HG02840 (cell line): ENCODE measurements around the gene B4GALT6.
A peak's percentile ranks its signal among the peaks of the same experiment; 100 is the strongest.

ENCODE experiments used
- ATAC-seq: cut with Tn5 transposase; IDR thresholded peaks from one replicate; pipeline ENCODE4 v1.9.1; 2021; ENCODE audit warnings: mild to moderate bottlenecking, moderate library complexity, moderate number of reproducible peaks; ENCODE audit not compliant: unreplicated experiment, low FRiP score

Gene B4GALT6

DNA sequence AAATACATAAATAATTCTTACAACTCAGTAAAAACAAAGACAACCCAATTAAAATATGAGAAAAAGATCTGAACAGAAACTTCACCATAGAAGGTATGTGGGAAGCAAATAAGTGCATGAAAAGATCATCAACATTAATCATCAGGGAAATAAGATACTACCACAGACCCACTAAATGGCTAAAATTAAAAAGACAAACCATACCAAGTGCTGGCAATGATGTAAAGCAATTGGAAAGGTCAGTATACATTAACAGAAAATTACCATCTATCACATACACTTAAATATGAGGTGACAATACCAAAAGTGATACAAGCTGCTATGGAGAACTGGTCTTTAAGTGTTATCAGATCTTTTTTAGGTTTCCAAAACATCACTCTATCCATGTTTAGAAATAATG, 48.0 kb downstream of the B4GALT6 start:
- ATAC-seq: no peak

- ATAC-seq: peak; percentile 97
Observed at GRCh38 chr18:31634331-31634713, 50.1 kb downstream of the B4GALT6 start.

DNA sequence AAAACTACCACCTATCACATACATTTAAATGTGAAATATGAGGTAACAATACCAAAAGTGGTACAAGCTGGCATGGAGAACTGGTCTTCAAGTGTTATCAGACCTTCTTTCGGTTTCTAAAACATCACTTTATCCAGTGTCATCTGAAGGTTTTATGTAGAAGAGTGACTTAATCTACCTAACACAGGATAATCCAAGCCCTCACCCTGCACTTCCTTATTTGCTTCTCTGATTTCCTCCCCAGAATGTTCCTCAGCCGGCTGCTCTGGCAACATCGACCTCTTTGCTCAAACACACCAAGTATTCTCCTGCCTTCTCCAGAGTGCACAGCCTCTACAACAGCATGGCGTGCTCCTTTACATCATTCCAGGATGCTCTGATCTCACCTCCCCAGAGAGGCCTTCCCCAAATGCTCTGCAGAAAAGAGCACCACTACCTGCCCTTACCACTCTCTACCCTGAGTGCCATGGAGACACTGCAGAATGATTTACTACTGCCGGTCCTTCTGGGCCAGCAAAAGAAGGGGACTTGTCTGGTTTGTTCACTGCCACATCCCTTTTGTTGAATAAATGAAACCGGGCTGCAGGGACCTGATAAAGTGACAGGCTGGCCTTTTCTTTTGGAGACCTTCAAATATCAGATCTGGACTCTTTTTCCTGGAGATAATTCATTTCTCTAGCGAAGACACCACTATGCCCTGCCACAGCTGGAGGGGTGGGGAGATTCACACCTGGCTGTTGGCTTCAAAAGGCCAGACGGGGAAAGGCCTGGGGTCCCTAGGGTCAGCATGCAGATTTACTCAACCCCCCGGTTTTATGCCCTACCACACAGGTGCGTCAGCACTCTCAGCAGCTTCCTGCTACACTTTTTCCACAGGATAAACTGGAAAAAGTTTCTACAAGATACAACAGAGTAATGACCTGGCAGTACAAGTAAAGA, 50.7 kb downstream of the B4GALT6 start:
- peak; percentile 16 for ATAC-seq

- no peak for ATAC-seq
Observed at GRCh38 chr18:31632356-31632755, 52.0 kb downstream of the B4GALT6 start.

GRCh38 chr18:31631526-31631925, 52.9 kb downstream of the B4GALT6 start:
- ATAC-seq: no peak

- no peak for ATAC-seq
Observed at GRCh38 chr18:31630549-31630948, 53.8 kb downstream of the B4GALT6 start.

DNA sequence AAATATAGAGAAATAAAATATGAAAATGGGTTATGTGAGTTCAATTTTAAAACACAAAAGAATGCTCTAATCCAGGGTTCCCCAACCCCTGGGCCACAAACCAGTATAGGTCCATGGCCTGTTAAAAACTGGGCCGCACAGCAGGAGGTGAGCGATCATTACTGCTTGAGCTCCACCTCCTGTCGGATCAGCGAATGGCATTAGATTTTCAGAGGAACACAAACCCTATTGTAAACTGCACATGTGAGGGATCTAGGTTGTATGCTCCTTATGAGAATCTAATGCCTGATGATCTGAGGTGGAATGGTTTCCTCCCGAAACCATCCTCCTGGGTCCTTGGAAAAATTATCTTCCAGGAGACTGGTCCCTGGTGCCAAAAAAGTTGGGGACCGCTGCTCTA, 58.0 kb downstream of the B4GALT6 start:
- no peak for ATAC-seq

- no peak for ATAC-seq
Observed at GRCh38 chr18:31624892-31625640, 59.3 kb downstream of the B4GALT6 start.

- ATAC-seq: no peak
Observed at GRCh38 chr18:31619291-31619690, 65.1 kb downstream of the B4GALT6 start.

DNA sequence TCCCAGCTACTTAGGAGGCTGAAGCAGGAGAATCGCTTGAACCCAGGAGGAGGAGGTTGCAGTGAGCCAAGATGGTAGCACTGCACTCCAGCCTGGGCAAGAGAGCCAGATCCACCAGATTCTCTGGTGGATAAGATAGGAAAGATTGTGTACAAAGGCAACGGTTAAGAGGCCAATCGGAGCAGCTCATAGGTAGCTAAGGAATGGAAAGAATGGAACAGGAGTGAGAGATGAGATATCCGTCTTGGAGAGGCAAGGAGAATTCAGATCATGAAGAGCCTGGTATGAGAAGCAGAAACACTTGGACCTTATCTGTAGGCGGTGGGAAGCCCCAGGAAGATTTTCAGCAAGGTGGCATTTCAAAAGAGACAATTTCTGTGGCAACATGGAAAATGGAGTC, 65.6 kb downstream of the B4GALT6 start:
- no peak for ATAC-seq

DNA sequence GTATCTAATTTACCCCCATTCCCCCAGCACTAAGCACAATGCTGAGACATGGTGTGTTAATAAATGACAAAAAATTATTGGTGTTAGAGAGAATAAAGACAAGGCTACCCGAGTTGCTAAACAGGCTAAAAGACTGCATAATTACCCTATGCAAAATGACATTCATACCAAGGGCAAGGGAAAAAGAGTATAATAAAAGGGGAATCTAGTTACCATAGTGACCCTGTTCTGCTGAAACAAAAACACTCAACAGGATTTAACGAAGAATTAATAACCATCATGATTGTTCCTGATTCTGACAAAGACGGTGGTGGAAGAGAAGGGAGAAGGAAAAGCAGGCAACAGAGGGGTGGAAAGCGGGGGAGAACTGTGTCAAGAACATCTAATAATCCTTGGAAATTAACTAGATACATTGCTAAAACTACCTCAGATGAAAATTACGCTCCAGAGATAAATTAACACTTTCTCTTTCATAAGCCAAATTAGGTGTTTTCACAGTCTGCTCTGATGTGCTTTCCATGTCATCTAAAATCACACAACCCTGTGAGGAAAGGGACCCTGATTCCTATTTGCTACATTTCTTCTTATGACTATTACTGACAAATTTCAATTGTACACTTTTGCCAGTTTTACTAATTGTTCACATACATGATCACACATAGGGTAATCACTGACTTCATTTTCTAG, 67.2 kb downstream of the B4GALT6 start:
- ATAC-seq: no peak

GRCh38 chr18:31616586-31616985, 67.8 kb downstream of the B4GALT6 start:
- no peak for ATAC-seq

DNA sequence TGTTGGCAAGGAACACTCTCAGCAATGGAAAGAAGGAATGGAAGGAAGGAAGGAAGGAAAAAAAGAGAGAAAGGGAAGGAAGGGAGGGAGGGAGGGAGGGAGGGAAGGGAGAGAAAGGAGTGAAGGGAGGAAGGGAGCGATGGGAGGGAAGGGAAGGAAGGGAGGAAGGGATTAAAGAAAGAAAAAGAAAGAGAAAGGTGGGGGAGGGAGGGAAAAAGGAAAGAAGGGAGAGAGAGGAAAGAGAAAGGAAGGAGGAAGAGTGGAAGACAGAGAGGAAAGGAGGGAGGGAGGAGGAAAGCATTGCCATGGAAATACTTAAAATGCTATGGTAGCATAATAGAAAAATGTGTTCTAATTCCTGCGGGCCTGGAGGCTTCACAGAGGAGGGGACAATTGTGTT, 70.3 kb downstream of the B4GALT6 start:
- no peak for ATAC-seq

- no peak for ATAC-seq
Observed at GRCh38 chr18:31612124-31612523, 72.3 kb downstream of the B4GALT6 start.

GRCh38 chr18:31611511-31611910, 72.9 kb downstream of the B4GALT6 start:
- no peak for ATAC-seq

- no peak for ATAC-seq
Observed at GRCh38 chr18:31610286-31611205, 73.8 kb downstream of the B4GALT6 start.

GRCh38 chr18:31609886-31610285, 74.5 kb downstream of the B4GALT6 start:
- ATAC-seq: no peak

DNA sequence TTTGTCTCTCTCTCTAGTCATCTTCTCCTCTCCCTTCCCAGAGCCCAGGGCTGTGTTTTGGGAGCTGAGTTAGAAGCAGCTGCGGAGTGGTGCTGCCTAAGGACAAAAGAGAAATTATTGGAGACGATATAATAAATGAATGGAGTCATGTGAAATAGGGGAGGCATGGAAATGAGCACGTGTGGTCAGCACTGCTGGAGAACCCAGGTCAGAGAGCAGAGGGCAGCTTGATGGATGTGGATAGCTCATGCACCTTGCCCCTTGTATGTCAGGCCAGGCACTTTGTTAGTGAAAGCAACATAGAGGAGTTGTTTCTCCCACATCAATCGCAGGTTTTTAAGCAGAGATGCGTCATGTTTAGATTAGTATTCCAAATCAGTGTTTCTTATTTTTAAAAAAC, 77.0 kb downstream of the B4GALT6 start:
- ATAC-seq: no peak

- no peak for ATAC-seq
Observed at GRCh38 chr18:31606265-31606664, 78.1 kb downstream of the B4GALT6 start.

GRCh38 chr18:31603315-31603714, 81.1 kb downstream of the B4GALT6 start:
- ATAC-seq: no peak
